MM.1S (cell line): ENCODE measurements around the gene FAR2.

Source experiments
- EZH2 ChIP-seq: fragments of 300-600 bp; sonication (generic); optimal IDR thresholded peaks from 2 replicates; pipeline ENCODE3; 2017; ENCODE audit warnings: low read depth, mild to moderate bottlenecking, antibody characterized with exemption, low read length, mixed read lengths
- EZH2phosphoT487 ChIP-seq: fragments of 300-600 bp; sonication (generic); IDR thresholded peaks from 2 replicates; pipeline ENCODE4 v1.6.1; 2018; ENCODE audit warnings: antibody characterized with exemption, low read length
- TF ChIP-seq, protein P1 (sequence below): fragments of 300-600 bp; sonication (generic); IDR thresholded peaks from 2 replicates; pipeline ENCODE4 v1.5.1; 2016; ENCODE audit warnings: antibody characterized with exemption, low read length, mixed read lengths

DNA sequence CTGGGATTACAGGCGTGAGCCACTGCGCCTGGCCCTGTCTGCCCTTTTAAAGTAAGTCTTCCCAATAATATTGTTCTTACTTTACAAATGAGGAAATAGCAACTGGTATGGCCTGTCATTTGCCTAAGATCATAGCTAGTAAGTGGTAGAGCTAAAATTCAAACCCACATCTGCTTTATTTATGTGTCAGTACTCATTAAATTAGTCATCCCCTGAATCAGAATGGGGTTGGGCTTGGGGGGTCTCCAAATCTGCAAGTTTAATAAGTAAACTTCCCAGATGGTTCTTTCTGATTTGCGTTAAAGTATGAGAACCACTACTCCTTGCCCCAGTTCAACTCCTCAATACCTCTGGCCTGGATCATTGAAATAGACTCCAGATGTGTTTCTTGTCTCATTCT, 96.2 kb downstream of the FAR2 start:
- TF ChIP-seq, protein P1, sequence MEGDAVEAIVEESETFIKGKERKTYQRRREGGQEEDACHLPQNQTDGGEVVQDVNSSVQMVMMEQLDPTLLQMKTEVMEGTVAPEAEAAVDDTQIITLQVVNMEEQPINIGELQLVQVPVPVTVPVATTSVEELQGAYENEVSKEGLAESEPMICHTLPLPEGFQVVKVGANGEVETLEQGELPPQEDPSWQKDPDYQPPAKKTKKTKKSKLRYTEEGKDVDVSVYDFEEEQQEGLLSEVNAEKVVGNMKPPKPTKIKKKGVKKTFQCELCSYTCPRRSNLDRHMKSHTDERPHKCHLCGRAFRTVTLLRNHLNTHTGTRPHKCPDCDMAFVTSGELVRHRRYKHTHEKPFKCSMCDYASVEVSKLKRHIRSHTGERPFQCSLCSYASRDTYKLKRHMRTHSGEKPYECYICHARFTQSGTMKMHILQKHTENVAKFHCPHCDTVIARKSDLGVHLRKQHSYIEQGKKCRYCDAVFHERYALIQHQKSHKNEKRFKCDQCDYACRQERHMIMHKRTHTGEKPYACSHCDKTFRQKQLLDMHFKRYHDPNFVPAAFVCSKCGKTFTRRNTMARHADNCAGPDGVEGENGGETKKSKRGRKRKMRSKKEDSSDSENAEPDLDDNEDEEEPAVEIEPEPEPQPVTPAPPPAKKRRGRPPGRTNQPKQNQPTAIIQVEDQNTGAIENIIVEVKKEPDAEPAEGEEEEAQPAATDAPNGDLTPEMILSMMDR: no peak
- TF ChIP-seq EZH2phosphoT487 (no peak), EZH2 (no peak)
